PC-9 (cell line): ENCODE data around the gene DCAF12. TPM values are rescaled to one million over a fixed set of nuclear protein-coding genes. Genes with fewer than 3 reads are reported as not detected.
"Not testable (repeated sequence)": the region's sequence is repeated elsewhere in the genome, so short reads cannot be mapped to it uniquely, and the experiment has no call there.

Experiments
- BruUV-seq: library from RNA; stranded (reverse); fragments of 400-500 nt; replicated peaks from 2 replicates; lab custom pipeline; 2021; lab: Mats Ljungman, UMichigan
- CTCF ChIA-PET: fragments of 300-600 bp; sonication (Branson Sonifier 250); formaldehyde crosslinking; loops from one replicate; lab custom pipeline; 2022; ENCODE audit warnings: antibody characterized with exemption; lab: Charles Lee
- POLR2A ChIA-PET: fragments of 300-600 bp; sonication (Branson Sonifier 250); formaldehyde crosslinking; loops from one replicate; lab custom pipeline; 2022; ENCODE audit warnings: antibody characterized with exemption; ENCODE audit not compliant: unreplicated experiment; lab: Charles Lee
- DNase-seq, 2 experiments: peaks; one replicate each; pipeline versions ENCODE4 v3.0.0 to v3.0.0-alpha.2; 2015 to 2022; ENCODE audit warnings: mixed read lengths in 1 of 2
- H2AFZ ChIP-seq: fragments of 200-600 bp; sonication (generic); 2 replicates; pipeline ENCODE4 v1.8.1; 2017; ENCODE audit warnings: antibody characterized with exemption
- H3F3A ChIP-seq: fragments of 200-600 bp; sonication (generic); 2 replicates; pipeline ENCODE4 v1.8.1; 2017; ENCODE audit warnings: antibody characterized with exemption, mild to moderate bottlenecking, low read depth; ENCODE audit not compliant: insufficient read depth
- H3K27ac ChIP-seq: fragments of 200-600 bp; sonication (generic); 2 replicates; pipeline ENCODE4 v1.6.1; 2016; ENCODE audit warnings: mixed run types
- H3K27me3 ChIP-seq: fragments of 200-600 bp; sonication (generic); 2 replicates; pipeline ENCODE4 v1.6.1; 2016; ENCODE audit warnings: low read depth, mixed run types; ENCODE audit not compliant: insufficient read depth
- H3K36me3 ChIP-seq: fragments of 200-600 bp; sonication (generic); 2 replicates; pipeline ENCODE4 v1.6.1; 2016; ENCODE audit warnings: low read depth, mixed run types
- H3K4me1 ChIP-seq: fragments of 200-600 bp; sonication (generic); replicated peaks from 2 replicates; pipeline ENCODE4 v1.6.1; 2016; ENCODE audit warnings: mixed run types; ENCODE audit not compliant: insufficient read depth
- H3K4me2 ChIP-seq: fragments of 200-600 bp; sonication (generic); 2 replicates; pipeline ENCODE4 v1.6.1; 2017; ENCODE audit warnings: mixed run types
- H3K4me3 ChIP-seq: fragments of 200-600 bp; sonication (generic); 2 replicates; pipeline ENCODE4 v1.6.1; 2016; ENCODE audit warnings: mixed run types
- H3K79me2 ChIP-seq: fragments of 200-600 bp; sonication (generic); 2 replicates; pipeline ENCODE4 v1.6.1; 2017; ENCODE audit warnings: low read depth, mixed run types
- H3K9me2 ChIP-seq: fragments of 200-600 bp; sonication (generic); 2 replicates; pipeline ENCODE4 v1.8.1; 2017; ENCODE audit warnings: mild to moderate bottlenecking; ENCODE audit not compliant: insufficient read depth
- H3K9me3 ChIP-seq: fragments of 200-600 bp; sonication (generic); 2 replicates; pipeline ENCODE4 v1.8.1; 2016; ENCODE audit warnings: low read depth; ENCODE audit not compliant: insufficient read depth
- H4K20me1 ChIP-seq: fragments of 200-600 bp; sonication (generic); 2 replicates; pipeline ENCODE4 v1.8.1; 2017; ENCODE audit not compliant: insufficient read depth
- EZH2 ChIP-seq: fragments of 200-600 bp; sonication (generic); IDR thresholded peaks from 2 replicates; pipeline ENCODE4 v1.8.0; 2017; ENCODE audit warnings: antibody characterized with exemption, low read depth
- intact Hi-C: fragments of 100-400 bp; cut with micrococcal nuclease; formaldehyde crosslinking; loops from one replicate; pipeline ENCODE4 v1.10.0; 2022; ENCODE audit not compliant: unreplicated experiment
- total RNA-seq: library from RNA; stranded (reverse); gene quantifications from 2 replicates; pipeline ENCODE4 v1.2.3, GENCODE V29; 2021
- TF ChIP-seq, protein P1 (sequence below): fragments of 200-600 bp; sonication (generic); conservative IDR thresholded peaks from 2 replicates; pipeline ENCODE4 v1.6.1; 2017; ENCODE audit warnings: mixed run types, antibody characterized with exemption, mild to moderate bottlenecking, moderate library complexity

Gene DCAF12
- total RNA-seq, 1 experiment from 2014 or later = 23.4 TPM

DNA sequence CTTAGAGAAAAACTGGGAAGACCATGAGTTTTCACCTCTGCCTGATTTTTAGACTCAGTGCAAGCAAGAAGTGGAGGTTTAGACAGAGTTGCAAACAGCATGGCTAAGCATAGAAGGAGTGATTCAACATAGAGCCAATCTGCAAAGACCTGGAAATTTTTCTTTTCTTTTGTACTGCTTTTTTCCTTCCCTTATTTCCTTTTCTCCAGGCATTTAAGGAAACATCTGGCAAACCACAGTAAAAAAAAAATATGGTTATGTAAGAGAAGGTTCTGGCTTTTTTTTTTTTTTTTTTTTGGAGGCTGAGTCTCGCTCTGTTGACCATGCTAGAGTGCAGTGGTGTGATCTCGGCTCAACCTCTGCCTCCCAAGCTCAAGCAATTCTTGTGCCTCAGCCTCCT, 16.6 kb upstream of the DCAF12 start:
- CTCF ChIA-PET = interaction anchor here (0.6 kb wide), 1 partner anchor 107 kb away, joined by 3 read pairs; no protein-coding TSS in a partner anchor
- H3K4me3 ChIP-seq = no peak overlapping the region
- H3K9me3 ChIP-seq = no peaks in the 10 kb centered on the region
- H4K20me1 ChIP-seq = no peaks in the 10 kb centered on the region
- no peaks in the 10 kb centered on the region for H3K27me3 ChIP-seq
- H3K36me3 ChIP-seq = no peaks in the 10 kb centered on the region
- BruUV-seq = no TSS peak
- no peak overlapping the region for H2AFZ ChIP-seq
- POLR2A ChIA-PET = no interaction called here
- DNase-seq = no peak
- TF ChIP-seq, protein P1, sequence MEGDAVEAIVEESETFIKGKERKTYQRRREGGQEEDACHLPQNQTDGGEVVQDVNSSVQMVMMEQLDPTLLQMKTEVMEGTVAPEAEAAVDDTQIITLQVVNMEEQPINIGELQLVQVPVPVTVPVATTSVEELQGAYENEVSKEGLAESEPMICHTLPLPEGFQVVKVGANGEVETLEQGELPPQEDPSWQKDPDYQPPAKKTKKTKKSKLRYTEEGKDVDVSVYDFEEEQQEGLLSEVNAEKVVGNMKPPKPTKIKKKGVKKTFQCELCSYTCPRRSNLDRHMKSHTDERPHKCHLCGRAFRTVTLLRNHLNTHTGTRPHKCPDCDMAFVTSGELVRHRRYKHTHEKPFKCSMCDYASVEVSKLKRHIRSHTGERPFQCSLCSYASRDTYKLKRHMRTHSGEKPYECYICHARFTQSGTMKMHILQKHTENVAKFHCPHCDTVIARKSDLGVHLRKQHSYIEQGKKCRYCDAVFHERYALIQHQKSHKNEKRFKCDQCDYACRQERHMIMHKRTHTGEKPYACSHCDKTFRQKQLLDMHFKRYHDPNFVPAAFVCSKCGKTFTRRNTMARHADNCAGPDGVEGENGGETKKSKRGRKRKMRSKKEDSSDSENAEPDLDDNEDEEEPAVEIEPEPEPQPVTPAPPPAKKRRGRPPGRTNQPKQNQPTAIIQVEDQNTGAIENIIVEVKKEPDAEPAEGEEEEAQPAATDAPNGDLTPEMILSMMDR = no peak
- no peak for TF ChIP-seq EZH2
- 0 out of 2 replicates have a peak, but pooled peaks cover 4% of the 10 kb centered on the region for H3K4me1 ChIP-seq
- intact Hi-C loops = no loop called here
- H3K79me2 ChIP-seq = no peaks in the 10 kb centered on the region
- no peak overlapping the region for H3K4me2 ChIP-seq
- no peaks in the 10 kb centered on the region for H3K9me2 ChIP-seq
- peaks cover 3% of the 10 kb centered on the region; the same call in 1 of the 2 replicates for H3F3A ChIP-seq
- H3K27ac ChIP-seq = no peak overlapping the region

DNA sequence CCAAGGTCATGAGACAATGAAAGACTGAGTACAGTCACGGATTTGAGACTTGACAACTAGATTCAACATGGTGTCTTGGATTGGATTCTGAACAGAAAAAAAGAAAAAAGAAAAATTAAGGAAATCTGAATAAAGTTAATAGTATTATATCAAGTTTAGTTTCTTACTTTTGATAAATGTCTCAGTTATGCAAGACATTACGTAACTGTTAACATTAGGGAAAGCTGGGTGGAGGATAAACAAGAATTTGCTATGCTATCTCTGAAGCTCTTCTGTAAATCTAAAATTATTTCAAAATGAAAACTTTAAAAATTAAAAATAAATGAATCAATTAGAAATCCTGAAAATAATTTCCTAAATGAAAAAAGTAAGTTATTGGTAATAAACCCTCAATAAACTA, 14.4 kb upstream of the DCAF12 start:
- H3K27ac ChIP-seq = no peak overlapping the region
- H3K4me3 ChIP-seq = no peak overlapping the region
- no peak for DNase-seq
- H3F3A ChIP-seq = peaks cover 3% of the 10 kb centered on the region; the same call in 1 of the 2 replicates
- H3K4me1 ChIP-seq = 0 out of 2 replicates have a peak, but pooled peaks cover 4% of the 10 kb centered on the region
- BruUV-seq = no TSS peak
- no peaks in the 10 kb centered on the region for H3K27me3 ChIP-seq
- H3K79me2 ChIP-seq = no peaks in the 10 kb centered on the region
- H3K9me2 ChIP-seq = no peaks in the 10 kb centered on the region
- no peaks in the 10 kb centered on the region for H3K9me3 ChIP-seq
- CTCF ChIA-PET = no interaction called here
- no peaks in the 10 kb centered on the region for H4K20me1 ChIP-seq
- intact Hi-C loops = no loop called here
- POLR2A ChIA-PET = interaction anchor here (0.7 kb wide), 1 partner anchor 200 kb away, joined by 6 read pairs; no protein-coding TSS in a partner anchor
- H2AFZ ChIP-seq = no peak overlapping the region
- no peak overlapping the region for H3K4me2 ChIP-seq
- no peak for TF ChIP-seq EZH2
- TF ChIP-seq, protein P1 = no peak
- no peaks in the 10 kb centered on the region for H3K36me3 ChIP-seq

DNA sequence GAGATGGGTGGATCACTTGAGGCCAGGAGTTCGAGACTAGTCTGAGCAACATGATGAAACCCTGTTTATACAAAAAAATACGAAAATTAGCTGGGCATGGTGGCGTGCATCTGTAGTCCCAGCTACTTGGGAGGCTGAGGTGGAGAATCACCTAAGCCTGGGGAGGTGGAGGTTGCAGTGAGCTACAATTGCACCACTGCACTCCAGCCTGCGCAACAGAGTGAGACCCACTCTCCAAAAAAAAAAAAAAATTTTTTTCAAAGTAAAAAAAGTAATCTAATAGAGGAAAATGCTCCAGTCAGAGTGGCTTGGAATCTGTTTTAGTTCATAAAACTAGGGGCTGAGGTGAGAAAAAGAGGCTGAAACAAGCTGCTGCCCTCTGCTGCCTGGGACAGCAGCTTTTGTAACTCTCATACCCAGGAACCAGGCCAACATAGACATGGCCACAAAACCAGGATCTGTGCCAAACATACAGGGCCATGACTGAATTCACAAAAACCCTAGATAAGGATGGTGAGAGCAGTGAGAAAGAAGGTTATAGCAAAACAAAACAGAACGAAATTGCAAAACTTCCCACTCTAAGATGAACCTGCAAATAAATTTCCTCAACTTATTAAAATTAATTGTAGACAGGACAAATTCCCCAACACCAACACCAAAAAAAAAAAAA, 13.1 kb upstream of the DCAF12 start:
- Histone ChIP-seq H3K79me2 (no peaks in the 10 kb centered on the region), H3K4me2 (no peak overlapping the region), H3K9me2 (no peaks in the 10 kb centered on the region), H3K4me1 (no peaks in the 10 kb centered on the region), H2AFZ (no peak overlapping the region), H3K9me3 (no peaks in the 10 kb centered on the region), H3K4me3 (no peak overlapping the region), H3K27ac (no peak overlapping the region), H3K27me3 (no peaks in the 10 kb centered on the region), H3K36me3 (no peaks in the 10 kb centered on the region), H4K20me1 (no peaks in the 10 kb centered on the region), H3F3A (no peaks in the 10 kb centered on the region; the same call in 1 of the 2 replicates)
- intact Hi-C loops = loop anchor here (1.0 kb wide), 1 partner anchor 47 kb away; no protein-coding TSS in a partner anchor
- DNase-seq = peak in 1 of 2 experiments; percentile 21
- TF ChIP-seq, protein P1 = no peak; the same call in 1 of the 2 replicates
- no peak for TF ChIP-seq EZH2
- ChIA-PET CTCF (interaction anchor here (0.6 to 0.8 kb wide), 6 partner anchors 14 to 241 kb away, joined by 3 to 7 read pairs (median 4); no protein-coding TSS in a partner anchor), POLR2A (interaction anchor here (0.5 kb wide), 1 partner anchor 39 kb away, joined by 4 read pairs; the partner anchor contains the start of gene UBAP1)
- no TSS peak for BruUV-seq

DNA sequence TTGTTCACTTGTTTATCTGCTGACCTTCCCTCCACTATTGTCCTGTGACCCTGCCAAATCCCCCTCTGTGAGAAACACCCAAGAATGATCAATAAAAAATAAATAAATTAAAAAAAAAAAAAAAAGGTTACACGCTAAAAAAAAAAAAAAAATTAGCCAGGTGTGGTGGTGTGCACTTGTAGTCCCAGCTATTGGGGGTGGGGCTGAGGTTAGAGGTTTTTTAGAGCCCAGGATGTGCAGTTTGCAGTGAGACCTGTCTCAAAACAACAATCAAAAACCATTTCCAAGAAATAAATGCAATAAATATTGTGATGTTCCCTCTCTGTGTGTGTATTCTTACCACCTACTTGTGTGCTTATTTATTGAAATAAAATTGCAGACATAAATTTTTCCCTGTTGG, 12.1 kb upstream of the DCAF12 start:
- H3K4me2 ChIP-seq, H2AFZ ChIP-seq, H3K79me2 ChIP-seq, H3K4me3 ChIP-seq, BruUV-seq, H3K9me2 ChIP-seq, H3F3A ChIP-seq, H3K36me3 ChIP-seq, CTCF ChIA-PET, H3K9me3 ChIP-seq, POLR2A ChIA-PET, H3K27me3 ChIP-seq, H4K20me1 ChIP-seq, H3K27ac ChIP-seq, DNase-seq, H3K4me1 ChIP-seq: not testable (repeated sequence)
- intact Hi-C loops = loop anchor here (1.0 kb wide), 1 partner anchor 48 kb away; no protein-coding TSS in a partner anchor
